Endothelial cell of umbilical vein (primary cell): ENCODE results near the gene TUBGCP2.

ENCODE experiments used
- EZH2 ChIP-seq: IDR thresholded peaks from 2 replicates; pipeline ENCODE4 v1.6.1; 2012; ENCODE audit warnings: borderline replicate concordance, low read depth, mild to moderate bottlenecking, moderate library complexity, low read length, inconsistent platforms; ENCODE audit not compliant: severe bottlenecking
- JUN ChIP-seq: IDR thresholded peaks from 2 replicates; pipeline ENCODE4 v1.6.1; 2011; ENCODE audit warnings: borderline replicate concordance, low read depth; ENCODE audit not compliant: insufficient read length, insufficient read depth
- POLR2A ChIP-seq: IDR thresholded peaks from 2 replicates; pipeline ENCODE4 v1.6.1; 2012; ENCODE audit warnings: low read depth, mild to moderate bottlenecking, control low read depth, low read length
- POLR2AphosphoS5 ChIP-seq: IDR thresholded peaks from 2 replicates; pipeline ENCODE4 v1.6.1; 2012; ENCODE audit warnings: low read depth, mild to moderate bottlenecking, control low read depth, low read length, moderate library complexity; ENCODE audit not compliant: insufficient read depth
- TF ChIP-seq, protein P1 (sequence below), 2 donors: IDR thresholded peaks; 1 replicate in 1 of 2; 2 replicates in 1 of 2; pipeline ENCODE4 v1.5.1; 2011; ENCODE audit warnings: low read length in 2 of 2, mild to moderate bottlenecking in 2 of 2, moderate library complexity in 2 of 2, control low read depth in 1 of 2, inconsistent platforms in 1 of 2, low read depth in 1 of 2; ENCODE audit not compliant: insufficient read depth in 1 of 2; ENCODE audit errors: extremely low read depth in 1 of 2
- TF ChIP-seq, protein P2 (sequence below): IDR thresholded peaks from 2 replicates; pipeline ENCODE4 v1.6.1; 2011; ENCODE audit not compliant: insufficient read depth, insufficient read length

DNA sequence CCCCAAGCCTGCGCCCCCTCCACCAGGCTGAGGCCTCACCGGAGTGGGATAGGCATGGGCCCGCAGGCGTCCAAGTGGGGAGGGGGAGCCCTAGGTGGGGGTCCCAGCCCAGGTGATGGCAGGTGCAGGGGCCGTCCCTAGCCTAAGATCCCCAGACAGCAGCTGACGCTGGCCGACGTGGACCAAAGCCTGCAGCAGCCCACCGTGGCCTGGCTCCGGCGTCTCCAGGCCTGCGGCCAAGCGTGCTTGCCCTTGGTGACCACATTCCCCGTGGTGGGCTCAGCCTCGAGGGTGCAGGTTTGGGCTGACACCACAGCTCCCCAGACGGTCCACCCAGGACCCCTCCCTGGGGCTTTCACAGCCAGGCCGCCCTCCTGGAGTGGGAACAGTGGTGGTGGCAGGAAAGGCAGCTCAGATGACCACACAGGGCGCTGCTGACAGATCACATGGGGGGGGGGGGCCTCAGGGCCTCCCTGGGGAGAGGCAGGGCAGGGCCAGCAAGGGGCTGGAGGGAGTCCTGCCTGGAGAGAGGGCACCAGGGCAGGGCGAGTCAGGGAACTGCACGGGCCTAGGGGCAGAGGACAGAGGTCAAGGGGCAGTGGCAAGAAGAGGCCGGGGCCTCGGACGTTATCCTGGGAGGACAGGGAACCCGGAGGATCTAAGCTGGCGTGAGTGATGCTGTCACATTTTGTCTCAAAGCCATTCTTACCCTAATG lies 31.2 kb downstream of the TUBGCP2 start:
- TF ChIP-seq POLR2A (no peak), JUN (no peak), EZH2 (no peak), POLR2AphosphoS5 (no peak)
- TF ChIP-seq, protein P1, sequence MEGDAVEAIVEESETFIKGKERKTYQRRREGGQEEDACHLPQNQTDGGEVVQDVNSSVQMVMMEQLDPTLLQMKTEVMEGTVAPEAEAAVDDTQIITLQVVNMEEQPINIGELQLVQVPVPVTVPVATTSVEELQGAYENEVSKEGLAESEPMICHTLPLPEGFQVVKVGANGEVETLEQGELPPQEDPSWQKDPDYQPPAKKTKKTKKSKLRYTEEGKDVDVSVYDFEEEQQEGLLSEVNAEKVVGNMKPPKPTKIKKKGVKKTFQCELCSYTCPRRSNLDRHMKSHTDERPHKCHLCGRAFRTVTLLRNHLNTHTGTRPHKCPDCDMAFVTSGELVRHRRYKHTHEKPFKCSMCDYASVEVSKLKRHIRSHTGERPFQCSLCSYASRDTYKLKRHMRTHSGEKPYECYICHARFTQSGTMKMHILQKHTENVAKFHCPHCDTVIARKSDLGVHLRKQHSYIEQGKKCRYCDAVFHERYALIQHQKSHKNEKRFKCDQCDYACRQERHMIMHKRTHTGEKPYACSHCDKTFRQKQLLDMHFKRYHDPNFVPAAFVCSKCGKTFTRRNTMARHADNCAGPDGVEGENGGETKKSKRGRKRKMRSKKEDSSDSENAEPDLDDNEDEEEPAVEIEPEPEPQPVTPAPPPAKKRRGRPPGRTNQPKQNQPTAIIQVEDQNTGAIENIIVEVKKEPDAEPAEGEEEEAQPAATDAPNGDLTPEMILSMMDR (IDR thresholded peaks at IDR 0.05; ENCODE audit: extremely low read depth in 1 of 2, insufficient read depth in 1 of 2, low read depth in 1 of 2, low read length in 2 of 2): no peak
- TF ChIP-seq, protein P2, sequence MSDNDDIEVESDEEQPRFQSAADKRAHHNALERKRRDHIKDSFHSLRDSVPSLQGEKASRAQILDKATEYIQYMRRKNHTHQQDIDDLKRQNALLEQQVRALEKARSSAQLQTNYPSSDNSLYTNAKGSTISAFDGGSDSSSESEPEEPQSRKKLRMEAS: no peak
